K562 (cell line): ENCODE data around the gene TMBIM4.

Experiments used
- BRD4 ChIP-seq: fragments of 200-600 bp; sonication (generic); IDR thresholded peaks from 2 replicates; pipeline ENCODE4 v1.6.1; 2017; ENCODE audit warnings: inconsistent platforms
- CREB1 ChIP-seq, 2 experiments: sonication (generic) in 1 of 2; formaldehyde crosslinking in 1 of 2; IDR thresholded peaks; 2 replicates each; pipeline versions ENCODE4 v1.6.1 to v1.8.0; 2012 to 2022; ENCODE audit warnings: inconsistent platforms in 1 of 2, mild to moderate bottlenecking in 1 of 2, missing genetic modification reagents in 1 of 2, moderate library complexity in 1 of 2
- KLF1 ChIP-seq: fragments of 450-650 bp; IDR thresholded peaks from 2 replicates; pipeline ENCODE4 v1.6.1; 2016; ENCODE audit warnings: missing genetic modification characterization, missing compliant biosample characterization
- RNF219 ChIP-seq: fragments of 250-450 bp; sonication (Bioruptor Pico); IDR thresholded peaks from 2 replicates; pipeline ENCODE4 v1.5.0; 2022; ENCODE audit warnings: mild to moderate bottlenecking
- SMARCC2 ChIP-seq: fragments of 450-650 bp; IDR thresholded peaks from 2 replicates; pipeline ENCODE4 v1.6.1; 2017; ENCODE audit warnings: antibody characterized with exemption, moderate library complexity, mild to moderate bottlenecking, low read depth
- SMC3 ChIP-seq: conservative IDR thresholded peaks from 2 replicates; pipeline ENCODE4 v1.6.1; 2011; ENCODE audit warnings: low read depth, low read length, improper control_type of control experiment; ENCODE audit not compliant: insufficient read depth
- ZNF174 ChIP-seq: fragments of 250-450 bp; sonication (Bioruptor Pico); IDR thresholded peaks from 2 replicates; pipeline ENCODE4 v1.4.0; 2020; ENCODE audit warnings: mild to moderate bottlenecking
- TF ChIP-seq, protein P1 (sequence below): fragments of 450-650 bp; IDR thresholded peaks from 2 replicates; pipeline ENCODE4 v1.6.1; 2016; ENCODE audit warnings: borderline replicate concordance

DNA sequence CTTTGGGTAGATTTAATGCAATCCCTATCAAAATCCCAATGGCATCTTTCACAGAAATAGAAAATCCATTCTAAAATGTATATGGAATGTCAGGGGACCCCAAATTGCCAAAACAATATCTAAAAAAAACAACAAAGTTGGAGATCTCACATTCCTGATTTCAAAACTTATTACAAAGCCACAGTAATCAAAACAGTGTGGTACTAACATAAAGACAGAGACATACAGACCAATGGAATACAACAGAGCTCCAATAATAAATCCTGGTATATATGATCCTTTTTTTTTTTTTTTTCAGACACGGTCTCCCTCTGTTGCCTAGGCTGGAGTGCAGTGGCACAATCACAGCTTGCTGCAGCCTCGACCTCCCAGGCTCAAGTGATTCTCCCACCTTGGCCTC, 4.7 kb downstream of the TMBIM4 start:
- TF ChIP-seq CREB1 (IDR thresholded peaks at IDR 0.05) (no peak), CREB1 (CRISPR knock-in tag; IDR thresholded peaks at IDR 0.05) (no peak), KLF1 (tag) (no peak), BRD4 (no peak), RNF219 (no peak), ZNF174 (CRISPR knock-in tag) (no peak), SMARCC2 (no peak), SMC3 (no peak)
- TF ChIP-seq, protein P1, sequence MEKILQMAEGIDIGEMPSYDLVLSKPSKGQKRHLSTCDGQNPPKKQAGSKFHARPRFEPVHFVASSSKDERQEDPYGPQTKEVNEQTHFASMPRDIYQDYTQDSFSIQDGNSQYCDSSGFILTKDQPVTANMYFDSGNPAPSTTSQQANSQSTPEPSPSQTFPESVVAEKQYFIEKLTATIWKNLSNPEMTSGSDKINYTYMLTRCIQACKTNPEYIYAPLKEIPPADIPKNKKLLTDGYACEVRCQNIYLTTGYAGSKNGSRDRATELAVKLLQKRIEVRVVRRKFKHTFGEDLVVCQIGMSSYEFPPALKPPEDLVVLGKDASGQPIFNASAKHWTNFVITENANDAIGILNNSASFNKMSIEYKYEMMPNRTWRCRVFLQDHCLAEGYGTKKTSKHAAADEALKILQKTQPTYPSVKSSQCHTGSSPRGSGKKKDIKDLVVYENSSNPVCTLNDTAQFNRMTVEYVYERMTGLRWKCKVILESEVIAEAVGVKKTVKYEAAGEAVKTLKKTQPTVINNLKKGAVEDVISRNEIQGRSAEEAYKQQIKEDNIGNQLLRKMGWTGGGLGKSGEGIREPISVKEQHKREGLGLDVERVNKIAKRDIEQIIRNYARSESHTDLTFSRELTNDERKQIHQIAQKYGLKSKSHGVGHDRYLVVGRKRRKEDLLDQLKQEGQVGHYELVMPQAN = no peak
